ENCODE data around the gene CGB5.
"Not testable (repeated sequence)": the region's sequence is repeated elsewhere in the genome, so short reads cannot be mapped to it uniquely, and the experiment has no call there.

CGB5 gene

DNA sequence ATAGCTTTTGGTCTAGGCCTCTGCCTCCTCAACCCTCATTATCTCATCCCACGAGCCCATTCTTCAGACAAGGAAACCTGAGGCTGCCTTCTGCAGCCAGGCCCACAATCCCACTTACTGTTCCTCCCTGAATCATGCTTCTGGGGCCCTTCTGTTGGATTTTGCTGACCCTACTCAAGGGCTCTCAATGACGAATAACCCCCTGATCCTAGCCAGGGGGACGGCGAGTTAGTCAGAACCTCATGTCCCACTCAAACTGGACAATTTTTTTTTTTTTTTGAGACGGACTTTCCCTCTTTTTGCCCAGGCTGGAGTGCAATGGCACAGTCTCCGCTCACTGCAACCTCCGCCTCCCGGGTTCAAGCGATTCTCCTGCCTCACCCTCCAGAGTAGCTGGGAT, 21.5 kb upstream of the CGB5 start:
- TF ChIP-seq, protein P1, sequence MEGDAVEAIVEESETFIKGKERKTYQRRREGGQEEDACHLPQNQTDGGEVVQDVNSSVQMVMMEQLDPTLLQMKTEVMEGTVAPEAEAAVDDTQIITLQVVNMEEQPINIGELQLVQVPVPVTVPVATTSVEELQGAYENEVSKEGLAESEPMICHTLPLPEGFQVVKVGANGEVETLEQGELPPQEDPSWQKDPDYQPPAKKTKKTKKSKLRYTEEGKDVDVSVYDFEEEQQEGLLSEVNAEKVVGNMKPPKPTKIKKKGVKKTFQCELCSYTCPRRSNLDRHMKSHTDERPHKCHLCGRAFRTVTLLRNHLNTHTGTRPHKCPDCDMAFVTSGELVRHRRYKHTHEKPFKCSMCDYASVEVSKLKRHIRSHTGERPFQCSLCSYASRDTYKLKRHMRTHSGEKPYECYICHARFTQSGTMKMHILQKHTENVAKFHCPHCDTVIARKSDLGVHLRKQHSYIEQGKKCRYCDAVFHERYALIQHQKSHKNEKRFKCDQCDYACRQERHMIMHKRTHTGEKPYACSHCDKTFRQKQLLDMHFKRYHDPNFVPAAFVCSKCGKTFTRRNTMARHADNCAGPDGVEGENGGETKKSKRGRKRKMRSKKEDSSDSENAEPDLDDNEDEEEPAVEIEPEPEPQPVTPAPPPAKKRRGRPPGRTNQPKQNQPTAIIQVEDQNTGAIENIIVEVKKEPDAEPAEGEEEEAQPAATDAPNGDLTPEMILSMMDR (IDR thresholded peaks at IDR 0.05; ENCODE audit: insufficient read depth, missing control alignments): no peak
- DNase-seq (ENCODE audit: insufficient read length, low spot score): no peak
- FAIRE-seq: no peak

DNA sequence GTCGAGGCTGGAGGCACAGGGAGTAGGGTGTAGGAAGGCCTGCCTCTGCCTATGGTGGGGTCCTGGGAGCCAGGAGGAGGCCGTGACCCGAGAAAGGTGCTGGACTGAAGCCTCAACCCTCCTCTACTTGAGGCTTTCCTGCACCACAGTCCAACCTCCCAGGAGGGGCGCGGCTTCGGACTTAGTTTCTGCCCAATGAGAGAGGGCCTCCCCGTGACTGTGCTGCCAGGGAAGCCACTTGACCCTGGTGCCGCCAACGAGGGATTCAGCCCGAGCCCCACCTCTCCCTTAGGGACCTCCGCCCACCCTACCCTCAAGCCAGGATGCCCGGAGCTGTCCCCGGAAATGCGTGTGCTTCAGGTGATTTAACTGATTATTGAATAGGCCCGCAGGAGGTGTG, 19.4 kb upstream of the CGB5 start, which contains the start of gene CGB3:
Gene CGB3, minus strand, starts transcription at position 101 of the 400 bp plus-strand sequence. CDS start 362 bp downstream, outside the sequence.
- not testable (repeated sequence) for FAIRE-seq; DNase-seq (ENCODE audit: insufficient read length, low spot score)

DNA sequence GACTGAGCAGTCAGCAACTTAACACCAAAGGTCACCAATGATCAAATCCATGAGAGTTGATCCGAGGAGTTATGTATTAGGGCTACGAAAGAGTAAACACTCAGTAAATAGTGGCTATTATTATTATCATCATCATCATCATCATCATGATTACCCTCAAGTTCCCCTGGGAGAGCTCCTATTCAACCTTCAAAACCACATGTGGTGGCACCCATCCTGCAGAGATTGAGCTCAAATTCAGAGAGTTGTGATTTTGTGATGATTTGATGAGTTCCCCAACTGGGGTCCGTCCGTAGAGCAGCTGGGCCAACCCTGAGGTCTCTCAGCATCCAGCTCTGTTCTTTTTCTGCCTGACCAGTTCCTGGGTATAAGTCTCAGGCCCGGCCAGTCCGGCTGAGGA, 18.6 kb upstream of the CGB5 start:
- FAIRE-seq; DNase-seq (ENCODE audit: insufficient read length, low spot score): not testable (repeated sequence)

DNA sequence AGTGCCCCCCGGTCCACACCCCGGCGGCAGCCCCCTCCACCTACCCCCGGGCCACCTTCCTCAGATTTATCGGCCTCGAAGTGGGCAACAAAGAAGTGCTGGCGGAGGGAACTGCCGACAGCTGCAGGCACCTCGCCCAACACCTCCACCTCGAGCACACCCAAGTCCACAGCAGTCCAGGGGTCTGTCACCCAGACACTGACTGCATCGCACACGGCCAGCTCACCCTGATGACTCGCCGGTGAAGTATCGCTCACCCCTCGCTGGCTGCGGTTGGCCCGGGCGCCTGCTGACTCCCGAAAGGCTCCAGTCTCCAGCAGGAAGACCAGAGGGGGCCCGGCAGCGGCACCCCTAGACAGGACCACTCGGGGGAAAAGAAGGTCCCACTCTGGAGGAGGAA, 18.0 kb upstream of the CGB5 start:
- FAIRE-seq; DNase-seq (ENCODE audit: insufficient read length, low spot score): not testable (repeated sequence)

DNA sequence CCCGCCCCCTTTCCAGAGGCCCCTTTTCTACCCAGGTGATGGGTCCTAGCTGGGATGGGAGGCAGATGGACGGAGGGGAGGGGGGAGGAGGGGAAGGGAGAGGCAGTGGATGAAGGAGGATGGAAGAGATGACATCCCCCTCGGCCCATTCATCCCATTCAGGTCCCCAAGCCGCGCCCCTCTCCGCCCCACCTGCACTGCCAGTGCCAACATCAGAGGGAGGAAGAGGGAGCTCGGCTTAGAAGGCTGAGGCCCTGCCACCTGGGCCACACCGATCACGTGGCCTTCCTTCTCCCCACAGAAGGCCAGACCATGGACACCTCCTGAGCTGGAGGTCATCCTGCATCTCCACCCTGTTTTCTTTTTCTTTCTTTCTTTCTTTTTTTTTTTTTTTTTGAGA, 15.0 kb upstream of the CGB5 start:
- not testable (repeated sequence) for FAIRE-seq; DNase-seq (ENCODE audit: insufficient read length, low spot score)

DNA sequence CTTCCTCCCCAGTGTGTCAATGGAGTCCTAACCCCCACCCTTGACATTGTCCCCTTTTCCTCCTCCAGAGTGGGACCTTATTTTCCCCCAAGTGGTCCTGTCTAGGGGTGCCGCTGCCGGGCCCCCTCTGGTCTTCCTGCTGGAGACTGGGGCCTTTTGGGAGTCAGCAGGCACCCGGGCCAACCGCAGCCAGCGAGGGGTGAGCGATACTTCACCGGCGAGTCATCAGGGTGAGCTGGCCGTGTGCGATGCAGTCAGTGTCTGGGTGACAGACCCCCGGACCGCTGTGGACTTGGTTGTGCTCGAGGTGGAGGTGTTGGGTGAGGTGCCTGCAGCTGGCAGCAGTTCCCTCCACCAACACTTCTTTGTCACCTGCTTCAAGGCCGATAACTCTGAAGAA, 13.9 kb upstream of the CGB5 start:
- FAIRE-seq: not testable (repeated sequence)

DNA sequence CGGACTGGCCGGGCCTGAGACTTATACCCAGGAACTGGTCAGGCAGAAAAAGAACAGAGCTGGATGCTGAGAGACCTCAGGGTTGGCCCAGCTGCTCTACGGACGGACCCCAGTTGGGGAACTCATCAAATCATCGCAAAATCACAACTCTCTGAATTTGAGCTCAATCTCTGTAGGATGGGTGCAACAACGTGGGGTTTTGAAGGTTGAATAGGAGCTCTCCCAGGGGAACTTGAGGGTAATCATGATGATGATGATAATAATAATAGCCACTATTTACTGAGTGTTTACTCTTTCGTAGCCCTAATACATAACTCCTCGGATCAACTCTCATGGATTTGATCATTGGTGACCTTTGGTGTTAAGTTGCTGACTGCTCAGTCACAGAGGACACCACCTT, 13.3 kb upstream of the CGB5 start:
- not testable (repeated sequence) for FAIRE-seq; DNase-seq (ENCODE audit: insufficient read length, low spot score)

More for the DNA sequence above, 13.9 kb upstream of the CGB5 start:
- DNase-seq (ENCODE audit: insufficient read length, low spot score): not testable (repeated sequence)

DNA sequence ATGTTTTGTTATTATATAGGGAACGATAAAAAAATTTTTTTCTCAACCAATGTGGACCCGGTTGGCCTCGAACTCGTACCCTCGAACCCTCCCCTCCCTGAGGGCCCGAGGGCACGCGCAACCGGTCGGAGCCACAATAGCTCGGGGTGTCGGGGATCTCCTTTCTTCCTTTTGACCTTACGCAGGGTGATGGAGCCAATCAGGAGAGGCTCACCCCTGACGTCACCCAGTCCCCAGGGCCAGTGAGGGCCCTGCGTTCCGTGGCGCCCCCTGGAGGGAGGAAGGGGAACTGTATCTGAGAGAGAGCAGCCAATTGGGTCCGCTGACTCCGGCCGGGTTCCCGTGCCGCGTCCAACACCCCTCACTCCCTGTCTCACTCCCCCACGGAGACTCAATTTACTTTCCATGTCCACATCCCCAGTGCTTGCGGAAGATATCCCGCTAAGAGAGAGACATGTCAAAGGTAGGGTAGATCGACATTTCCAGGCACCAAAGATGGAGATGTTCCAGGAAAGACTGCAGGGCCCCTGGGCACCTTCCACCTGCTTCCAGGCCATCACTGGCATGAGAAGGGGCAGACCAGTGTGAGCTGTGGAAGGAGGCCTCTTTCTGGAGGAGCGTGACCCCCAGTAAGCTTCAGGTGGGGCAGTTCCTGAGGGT, 11.9 kb upstream of the CGB5 start, which contains the start of gene CGB2:
Gene CGB2, plus strand, starts transcription at position 249 of the 660 bp plus-strand sequence. Its CDS starts 206 bp downstream, at position 455.
- TF ChIP-seq, protein P1 (IDR thresholded peaks at IDR 0.05; ENCODE audit: insufficient read depth, missing control alignments): peak; percentile 5
- not testable (repeated sequence) for FAIRE-seq; DNase-seq (ENCODE audit: insufficient read length, low spot score)

DNA sequence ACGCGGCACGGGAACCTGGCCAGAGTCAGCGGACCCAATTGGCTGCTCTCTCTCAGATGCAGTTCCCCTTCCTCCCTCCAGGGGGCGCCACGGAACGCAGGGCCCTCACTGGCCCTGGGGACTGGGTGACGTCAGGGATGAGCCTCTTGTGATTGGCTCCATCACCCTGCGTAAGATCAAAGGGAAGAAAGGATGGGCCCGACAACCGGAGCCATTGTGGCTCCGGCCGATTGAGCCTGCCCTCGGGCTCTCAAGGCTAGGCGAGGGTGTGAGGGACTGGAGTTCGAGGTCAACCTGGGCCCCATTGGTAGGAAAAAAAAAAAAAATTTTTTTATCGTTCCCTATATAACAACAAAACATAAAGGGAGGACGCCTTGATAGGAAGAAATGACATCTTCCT, 6.8 kb upstream of the CGB5 start, which contains the start of gene CGB1:
Gene CGB1, minus strand, starts transcription at position 81 of the 400 bp plus-strand sequence. CDS start 184 bp downstream, outside the sequence.
- DNase-seq (ENCODE audit: insufficient read length, low spot score); FAIRE-seq: not testable (repeated sequence)
- TF ChIP-seq, protein P1 (IDR thresholded peaks at IDR 0.05; ENCODE audit: insufficient read depth, missing control alignments): peak; percentile 29

DNA sequence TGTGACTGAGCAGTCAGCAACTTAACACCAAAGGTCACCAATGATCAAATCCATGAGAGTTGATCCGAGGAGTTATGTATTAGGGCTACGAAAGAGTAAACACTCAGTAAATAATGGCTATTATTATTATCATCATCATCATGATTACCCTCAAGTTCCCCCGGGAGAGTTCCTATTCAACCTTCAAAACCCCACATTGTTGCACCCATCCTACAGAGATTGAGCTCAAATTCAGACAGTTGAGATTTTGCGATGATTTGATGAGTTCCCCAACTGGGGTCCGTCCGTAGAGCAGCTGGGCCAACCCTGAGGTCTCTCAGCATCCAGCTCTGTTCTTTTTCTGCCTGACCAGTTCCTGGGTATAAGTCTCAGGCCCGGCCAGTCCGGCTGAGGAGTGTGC, 5.5 kb upstream of the CGB5 start:
- not testable (repeated sequence) for DNase-seq (ENCODE audit: insufficient read length, low spot score); FAIRE-seq

DNA sequence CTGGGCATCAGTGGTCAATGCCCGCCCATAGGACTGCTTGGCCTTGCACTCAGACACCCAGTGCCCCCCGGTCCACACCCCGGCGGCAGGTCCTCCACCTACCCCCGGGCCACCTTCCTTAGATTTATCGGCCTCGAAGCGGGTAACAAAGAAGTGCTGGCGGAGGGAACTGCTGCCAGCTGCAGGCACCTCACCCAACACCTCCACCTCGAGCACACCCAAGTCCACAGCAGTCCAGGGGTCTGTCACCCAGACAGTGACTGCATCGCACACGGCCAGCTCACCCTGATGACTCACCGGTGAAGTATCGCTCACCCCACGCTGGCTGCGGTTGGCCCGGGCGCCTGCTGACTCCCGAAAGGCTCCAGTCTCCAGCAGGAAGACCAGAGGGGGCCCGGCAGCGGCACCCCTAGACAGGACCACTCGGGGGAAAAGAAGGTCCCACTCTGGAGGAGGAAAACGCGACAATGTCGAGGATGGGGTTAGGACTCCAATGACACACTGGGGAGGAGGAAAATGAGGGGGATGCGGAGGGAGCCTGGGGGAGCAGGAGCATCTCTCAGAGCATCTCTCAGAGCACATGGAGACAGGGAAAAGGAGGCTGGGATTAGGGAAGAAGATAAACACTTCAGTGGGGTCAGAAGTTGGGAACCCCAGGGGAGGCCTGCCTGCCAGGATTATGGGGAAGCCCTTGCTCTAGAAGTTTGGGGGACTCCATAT, 4.9 kb upstream of the CGB5 start:
- FAIRE-seq: not testable (repeated sequence)

DNA sequence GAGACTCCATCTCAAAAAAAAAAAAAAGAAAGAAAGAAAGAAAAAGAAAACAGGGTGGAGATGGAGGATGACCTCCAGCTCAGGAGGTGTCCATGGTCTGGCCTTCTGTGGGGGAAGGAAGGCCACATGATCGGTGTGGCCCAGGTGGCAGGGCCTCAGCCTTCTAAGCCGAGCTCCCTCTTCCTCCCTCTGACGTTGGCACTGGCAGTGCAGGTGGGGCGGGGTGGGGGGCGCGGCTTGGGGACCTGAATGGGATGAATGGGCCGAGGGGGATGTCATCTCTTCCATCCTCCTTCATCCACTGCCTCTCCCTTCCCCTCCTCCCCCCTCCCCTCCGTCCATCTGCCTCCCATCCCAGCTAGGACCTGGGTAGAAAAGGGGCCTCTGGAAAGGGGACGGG, 3.9 kb upstream of the CGB5 start:
- FAIRE-seq; DNase-seq (ENCODE audit: insufficient read length, low spot score): not testable (repeated sequence)

More for the DNA sequence above, 4.9 kb upstream of the CGB5 start:
- not testable (repeated sequence) for DNase-seq (ENCODE audit: insufficient read length, low spot score)

Data from D721Med (cell line).